Natural killer cell (primary cell): ENCODE measurements around the gene NAA11. TPM values are rescaled to one million over a fixed set of nuclear protein-coding genes. Genes with fewer than 3 reads are reported as not detected.

Experiments used
- ATAC-seq, 3 donors: fragments of 150-1000 bp in 2 of 3; fragments of 200-7000 bp in 1 of 3; cut with Tn5 transposase; 1 replicate in 1 of 3; 2 replicates in 2 of 3; pipeline ENCODE4 v1.10.0; 2021; ENCODE audit warnings: mild to moderate bottlenecking in 2 of 3, moderate library complexity in 2 of 3
- DNase-seq, 2 donors: peaks; one replicate each; pipeline versions ENCODE4 v3.0.0 to v3.0.0-alpha.2; 2013 to 2021; ENCODE audit warnings: mixed read lengths in 1 of 2
- H3K27ac ChIP-seq: one replicate; pipeline ENCODE4 v1.5.1; 2013; ENCODE audit warnings: mild to moderate bottlenecking, low read length
- H3K27me3 ChIP-seq: one replicate; pipeline ENCODE4 v1.6.1; 2013; ENCODE audit warnings: low read length; ENCODE audit not compliant: control insufficient read depth, insufficient read depth
- H3K36me3 ChIP-seq: one replicate; pipeline ENCODE4 v1.6.1; 2013; ENCODE audit warnings: low read length; ENCODE audit not compliant: control insufficient read depth, insufficient read depth
- H3K4me1 ChIP-seq: one replicate; pipeline ENCODE4 v1.6.1; 2013; ENCODE audit warnings: low read length; ENCODE audit not compliant: control insufficient read depth, insufficient read depth
- H3K4me3 ChIP-seq: one replicate; pipeline ENCODE4 v1.5.1; 2013; ENCODE audit warnings: low read length
- H3K9me3 ChIP-seq: one replicate; pipeline ENCODE4 v1.6.1; 2013; ENCODE audit warnings: low read length; ENCODE audit not compliant: control insufficient read depth, insufficient read depth
- H3K27ac Mint-ChIP-seq, 2 donors: one replicate each; pipeline ENCODE4 v1.8.0; 2022; ENCODE audit warnings: mild to moderate bottlenecking in 2 of 2, mixed read lengths in 2 of 2, moderate library complexity in 1 of 2
- H3K27me3 Mint-ChIP-seq, 2 donors: one replicate each; pipeline ENCODE4 v1.8.0; 2022; ENCODE audit warnings: low read depth in 2 of 2, mixed read lengths in 2 of 2
- H3K36me3 Mint-ChIP-seq: one replicate; pipeline ENCODE4 v1.8.0; 2022; ENCODE audit warnings: mixed read lengths
- H3K4me1 Mint-ChIP-seq, 2 donors: one replicate each; pipeline ENCODE4 v1.8.0; 2022; ENCODE audit warnings: mixed read lengths in 2 of 2
- H3K4me3 Mint-ChIP-seq: one replicate; pipeline ENCODE4 v1.8.0; 2022; ENCODE audit warnings: mild to moderate bottlenecking, moderate library complexity, mixed read lengths
- H3K9me3 Mint-ChIP-seq, 2 donors: one replicate each; pipeline ENCODE4 v1.8.0; 2022; ENCODE audit warnings: mixed read lengths in 2 of 2
- WGBS: methylation state at CpG from one replicate; pipeline ENCODE4 v1.1.7; 2013; ENCODE audit warnings: missing lambda C conversion rate; ENCODE audit not compliant: insufficient coverage; 5-methylcytosine and 5-hydroxymethylcytosine counted together
- intact Hi-C: fragments of 100-400 bp; cut with micrococcal nuclease; formaldehyde crosslinking; loops from one replicate; pipeline ENCODE4 v1.14.2; 2022
- total RNA-seq, 4 donors: library from RNA; stranded (reverse); fragments of 120-200 nt in 1 of 4; gene quantifications; one replicate each; pipeline versions ENCODE4 v1.2.3 to v1.2.4, GENCODE V29; 2013 to 2022
- TF ChIP-seq, protein P1 (sequence below): fragments of 200-600 bp; IDR thresholded peaks from one replicate; pipeline ENCODE4 v1.8.0; 2022; ENCODE audit warnings: antibody characterized with exemption

Gene NAA11
- total RNA-seq, 3 donors from 2014 or later (not counting 1 experiment from before 2014, with no cell fraction given) = not detected

DNA sequence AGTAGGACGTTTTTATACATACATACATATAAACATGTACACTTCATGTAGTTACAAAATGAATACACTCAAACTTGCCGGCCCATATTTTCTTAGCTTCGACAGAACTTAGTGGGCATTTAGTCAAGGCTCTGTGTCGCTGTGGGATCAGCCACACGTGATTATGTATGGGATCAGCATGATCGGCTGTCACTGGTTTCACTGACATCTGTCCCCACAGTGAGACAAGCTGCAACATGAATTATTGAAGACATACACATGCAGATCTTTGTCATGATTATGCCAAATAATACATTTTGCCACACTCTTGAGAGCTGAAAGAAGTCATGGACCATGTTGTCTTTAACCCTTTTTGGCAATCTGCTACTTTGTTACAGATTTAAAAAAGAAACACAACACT, 38.2 kb upstream of the NAA11 start:
- Mint-ChIP-seq H3K36me3 (no peaks in the 10 kb centered on the region), H3K4me3 (no peak overlapping the region), H3K27me3 (no peaks in the 10 kb centered on the region), H3K27ac (no peak overlapping the region), H3K9me3 (peaks cover 0 to 3% of the 10 kb centered on the region in 2 donors), H3K4me1 (no peaks in the 10 kb centered on the region)
- TF ChIP-seq, protein P1, sequence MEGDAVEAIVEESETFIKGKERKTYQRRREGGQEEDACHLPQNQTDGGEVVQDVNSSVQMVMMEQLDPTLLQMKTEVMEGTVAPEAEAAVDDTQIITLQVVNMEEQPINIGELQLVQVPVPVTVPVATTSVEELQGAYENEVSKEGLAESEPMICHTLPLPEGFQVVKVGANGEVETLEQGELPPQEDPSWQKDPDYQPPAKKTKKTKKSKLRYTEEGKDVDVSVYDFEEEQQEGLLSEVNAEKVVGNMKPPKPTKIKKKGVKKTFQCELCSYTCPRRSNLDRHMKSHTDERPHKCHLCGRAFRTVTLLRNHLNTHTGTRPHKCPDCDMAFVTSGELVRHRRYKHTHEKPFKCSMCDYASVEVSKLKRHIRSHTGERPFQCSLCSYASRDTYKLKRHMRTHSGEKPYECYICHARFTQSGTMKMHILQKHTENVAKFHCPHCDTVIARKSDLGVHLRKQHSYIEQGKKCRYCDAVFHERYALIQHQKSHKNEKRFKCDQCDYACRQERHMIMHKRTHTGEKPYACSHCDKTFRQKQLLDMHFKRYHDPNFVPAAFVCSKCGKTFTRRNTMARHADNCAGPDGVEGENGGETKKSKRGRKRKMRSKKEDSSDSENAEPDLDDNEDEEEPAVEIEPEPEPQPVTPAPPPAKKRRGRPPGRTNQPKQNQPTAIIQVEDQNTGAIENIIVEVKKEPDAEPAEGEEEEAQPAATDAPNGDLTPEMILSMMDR = no peak
- WGBS = 90% methylated on average over 5 of the region's 6 CpGs
- DNase-seq = no peak
- Histone ChIP-seq H3K27me3 (no peaks in the 10 kb centered on the region), H3K9me3 (no peaks in the 10 kb centered on the region), H3K27ac (no peak overlapping the region), H3K36me3 (no peaks in the 10 kb centered on the region), H3K4me1 (no peaks in the 10 kb centered on the region), H3K4me3 (no peak overlapping the region)
- intact Hi-C loops = no loop called here
- no peak for ATAC-seq

DNA sequence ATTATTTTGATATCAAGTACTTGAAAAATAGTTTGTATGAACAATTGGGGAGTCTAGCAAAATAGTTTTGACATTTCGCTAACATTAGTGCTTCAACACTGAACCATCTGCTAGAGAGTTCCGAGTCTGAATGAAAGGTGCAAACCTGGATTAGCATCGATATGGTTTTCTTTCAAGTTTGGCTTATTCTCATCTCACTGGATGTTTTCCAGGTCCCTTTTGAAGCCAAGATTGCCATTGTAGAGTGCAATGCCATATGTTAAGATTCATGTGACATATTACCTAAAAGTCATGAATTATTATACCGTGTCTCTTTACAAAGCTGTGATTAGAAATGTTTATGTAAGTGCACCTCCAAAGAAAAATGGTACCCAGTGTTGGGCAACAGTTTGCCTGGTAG, 36.8 kb upstream of the NAA11 start:
- Histone ChIP-seq H3K4me1 (no peaks in the 10 kb centered on the region), H3K9me3 (no peaks in the 10 kb centered on the region), H3K27ac (no peak overlapping the region), H3K27me3 (no peaks in the 10 kb centered on the region), H3K36me3 (no peaks in the 10 kb centered on the region), H3K4me3 (no peak overlapping the region)
- TF ChIP-seq, protein P1 = no peak
- Mint-ChIP-seq H3K27ac (no peak overlapping the region), H3K9me3 (peaks cover 0 to 3% of the 10 kb centered on the region in 2 donors), H3K4me3 (no peak overlapping the region), H3K36me3 (no peaks in the 10 kb centered on the region), H3K4me1 (no peaks in the 10 kb centered on the region), H3K27me3 (no peaks in the 10 kb centered on the region)
- DNase-seq (no peak), ATAC-seq (no peak)
- intact Hi-C loops = no loop called here
- 95% methylated on average over 4 of the region's 4 CpGs for WGBS

GRCh38 chr4:79360006-79360405, 34.1 kb upstream of the NAA11 start:
- Histone ChIP-seq H3K4me3 (no peak overlapping the region), H3K27ac (no peak overlapping the region), H3K36me3 (no peaks in the 10 kb centered on the region), H3K27me3 (no peaks in the 10 kb centered on the region), H3K4me1 (no peaks in the 10 kb centered on the region), H3K9me3 (no peaks in the 10 kb centered on the region)
- no peaks in the 10 kb centered on the region for H3K36me3 Mint-ChIP-seq
- TF ChIP-seq, protein P1 = no peak
- H3K9me3 Mint-ChIP-seq = peaks cover 0 to 3% of the 10 kb centered on the region in 2 donors
- H3K27me3 Mint-ChIP-seq = no peaks in the 10 kb centered on the region
- H3K27ac Mint-ChIP-seq = no peak overlapping the region
- H3K4me3 Mint-ChIP-seq = no peak overlapping the region
- H3K4me1 Mint-ChIP-seq = no peaks in the 10 kb centered on the region
- DNase-seq = no peak
- intact Hi-C loops = no loop called here
- no peak for ATAC-seq

DNA sequence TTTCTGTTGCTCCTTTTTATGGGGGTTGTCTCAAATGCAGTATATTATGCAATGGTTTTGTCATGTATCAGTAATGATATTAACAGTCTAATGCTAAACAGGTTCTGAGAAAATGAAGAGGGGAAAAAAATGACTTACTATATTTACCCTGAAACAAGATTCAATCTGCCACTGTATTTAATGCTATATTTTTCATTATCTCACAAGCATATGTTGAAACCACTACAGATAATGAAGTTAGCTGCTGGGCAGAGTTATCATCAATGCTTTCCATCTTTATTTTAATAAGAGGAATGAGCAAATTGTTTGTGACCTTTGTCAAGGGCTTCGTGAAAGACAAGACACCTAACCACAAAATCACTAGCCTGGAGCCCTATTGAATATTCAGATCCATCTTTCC, 32.6 kb upstream of the NAA11 start:
- no CpG with 5 or more reads among the region's 1 CpG for WGBS
- Histone ChIP-seq H3K9me3 (no peaks in the 10 kb centered on the region), H3K36me3 (no peaks in the 10 kb centered on the region), H3K27ac (no peak overlapping the region), H3K4me1 (no peaks in the 10 kb centered on the region), H3K4me3 (no peak overlapping the region), H3K27me3 (no peaks in the 10 kb centered on the region)
- no peaks in the 10 kb centered on the region for H3K4me1 Mint-ChIP-seq
- H3K27me3 Mint-ChIP-seq = no peaks in the 10 kb centered on the region
- no peak for ATAC-seq
- no peak for DNase-seq
- TF ChIP-seq, protein P1 = no peak
- no peaks in the 10 kb centered on the region for H3K36me3 Mint-ChIP-seq
- no peak overlapping the region for H3K27ac Mint-ChIP-seq
- peaks cover 0 to 3% of the 10 kb centered on the region in 2 donors for H3K9me3 Mint-ChIP-seq
- H3K4me3 Mint-ChIP-seq = no peak overlapping the region
- intact Hi-C loops = no loop called here
